ENCODE measurements around the gene DAGLA.

DAGLA gene

GRCh38 chr11:61693922-61694601, 13.9 kb downstream of the DAGLA start:
- DNase-seq = no peak

DNA sequence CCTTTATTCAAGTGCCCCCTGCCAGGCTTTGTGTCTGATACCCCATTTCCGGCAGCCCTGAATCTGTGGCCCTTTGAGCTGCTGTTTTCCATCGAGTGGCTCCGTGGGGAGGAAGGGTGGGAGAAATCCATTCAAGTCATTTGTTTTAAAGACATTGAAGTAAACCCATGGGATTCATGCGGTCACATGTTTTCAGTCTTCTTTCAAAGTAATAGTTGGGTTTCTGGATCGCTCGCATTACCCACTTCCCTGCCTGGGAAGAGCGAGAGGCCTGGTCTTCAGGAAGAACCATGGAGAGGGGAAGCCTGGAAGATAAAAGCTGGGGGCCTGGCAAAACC, 14.4 kb downstream of the DAGLA start:
- no peak for DNase-seq

- DNase-seq = no peak
Measured at GRCh38 chr11:61694946-61695706, 14.9 kb downstream of the DAGLA start.

DNA sequence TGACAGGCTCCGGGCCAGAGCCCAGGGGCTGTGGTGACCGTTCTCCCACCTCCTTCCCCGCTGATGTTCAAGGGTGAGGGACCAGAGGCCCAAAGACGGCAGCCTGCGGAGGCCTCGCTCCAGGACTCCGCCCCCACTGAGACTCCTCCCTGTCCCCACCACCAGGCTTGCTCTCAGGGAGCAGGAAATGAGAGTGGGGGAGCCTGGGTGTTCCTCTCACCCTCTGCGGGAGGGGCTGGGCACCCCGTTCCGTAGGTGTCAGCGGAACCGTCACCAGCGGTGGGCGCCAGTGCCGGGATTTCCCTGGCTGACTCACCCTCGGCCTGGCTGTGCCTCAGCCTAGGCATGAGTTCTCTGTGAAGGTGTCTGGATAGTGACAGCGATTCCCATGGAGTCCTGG, 15.7 kb downstream of the DAGLA start:
- peak; percentile 56 for DNase-seq

GRCh38 chr11:61696602-61697001, 16.4 kb downstream of the DAGLA start:
- no peak for DNase-seq

- DNase-seq = no peak
Measured at GRCh38 chr11:61697078-61697502, 16.9 kb downstream of the DAGLA start.

- no peak for DNase-seq
Measured at GRCh38 chr11:61697764-61698163, 17.6 kb downstream of the DAGLA start.

GRCh38 chr11:61698173-61698948, 18.2 kb downstream of the DAGLA start:
- peak; percentile 55 for DNase-seq

- DNase-seq = no peak
Measured at GRCh38 chr11:61699737-61700160, 19.6 kb downstream of the DAGLA start.

- DNase-seq = no peak
Measured at GRCh38 chr11:61700212-61700611, 20.0 kb downstream of the DAGLA start.

GRCh38 chr11:61700720-61701119, 20.5 kb downstream of the DAGLA start:
- no peak for DNase-seq

DNA sequence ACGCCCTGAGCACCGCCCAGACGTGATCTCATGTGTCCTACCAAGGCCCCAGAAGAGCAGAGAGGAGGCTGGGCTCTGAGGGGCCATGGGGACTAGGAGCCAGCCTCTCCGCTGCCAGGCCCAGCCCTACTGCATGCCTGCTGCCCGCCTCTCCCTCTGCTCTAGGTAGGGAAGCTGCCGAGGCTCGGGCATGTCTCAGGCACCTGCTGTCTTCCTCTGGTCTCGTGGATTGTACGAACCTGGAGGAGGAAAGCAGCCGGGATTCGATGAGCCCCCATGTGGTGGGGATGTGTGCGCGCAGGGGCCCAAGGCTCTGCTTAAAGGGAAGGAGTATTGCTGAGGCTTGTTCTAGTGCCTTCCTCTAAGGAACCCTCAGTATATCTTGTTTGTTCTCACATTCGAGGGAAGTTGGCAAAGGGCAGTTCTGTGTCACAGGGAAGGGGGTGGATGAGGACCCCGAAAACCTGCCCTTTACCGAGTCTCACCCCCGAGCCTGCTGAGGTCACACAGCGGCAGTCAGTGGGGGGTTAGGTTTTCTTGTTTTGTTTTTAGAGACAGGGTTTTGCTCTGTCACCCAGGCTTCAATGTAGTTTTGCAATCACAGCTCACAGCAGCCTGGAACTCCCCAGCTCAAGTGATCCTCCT, 21.2 kb downstream of the DAGLA start:
- DNase-seq = no peak

GRCh38 chr11:61702701-61703312, 22.6 kb downstream of the DAGLA start:
- no peak for DNase-seq

DNA sequence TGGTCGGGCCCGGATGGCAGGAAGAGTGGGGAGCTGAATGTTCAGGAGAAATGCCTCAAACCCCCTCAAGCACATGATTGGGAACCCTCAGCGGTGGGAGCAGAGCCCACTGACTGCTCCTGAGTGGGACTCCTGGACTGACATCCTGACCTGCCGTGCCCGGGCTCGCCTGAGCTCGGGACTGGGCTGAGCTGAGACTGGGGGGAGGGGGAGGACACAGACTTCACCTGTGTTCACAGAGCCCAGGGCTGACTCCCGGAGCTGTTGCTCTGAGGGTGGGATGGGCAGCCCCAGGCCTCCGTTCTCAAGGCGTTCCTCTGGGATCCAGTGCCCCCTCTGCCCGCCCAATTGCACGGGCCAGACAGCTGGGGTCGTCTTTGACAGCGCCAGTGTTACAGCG, 24.6 kb downstream of the DAGLA start:
- no peak for DNase-seq

GRCh38 chr11:61706452-61707400, 26.5 kb downstream of the DAGLA start:
- DNase-seq = no peak

DNA sequence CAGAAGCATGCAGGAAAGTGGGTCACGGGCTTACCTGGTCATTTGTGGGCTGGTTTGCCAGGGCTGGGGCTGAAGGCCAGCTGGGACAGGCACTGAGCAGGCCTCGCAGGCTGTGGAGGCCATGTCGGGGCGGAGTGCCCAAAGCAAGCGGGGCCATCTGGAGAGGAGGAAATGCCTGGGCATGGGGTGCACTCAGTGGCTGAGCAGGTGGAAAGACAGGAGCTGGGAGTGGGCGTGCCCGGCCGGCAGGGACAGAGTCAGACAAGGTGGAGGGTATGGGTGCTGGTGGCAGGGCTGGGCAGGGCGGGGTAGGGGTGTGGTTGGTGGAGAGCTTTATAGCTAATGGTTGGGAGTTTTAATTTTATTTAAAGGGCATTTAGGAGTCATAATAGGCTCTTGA, 27.4 kb downstream of the DAGLA start:
- DNase-seq = no peak

DNA sequence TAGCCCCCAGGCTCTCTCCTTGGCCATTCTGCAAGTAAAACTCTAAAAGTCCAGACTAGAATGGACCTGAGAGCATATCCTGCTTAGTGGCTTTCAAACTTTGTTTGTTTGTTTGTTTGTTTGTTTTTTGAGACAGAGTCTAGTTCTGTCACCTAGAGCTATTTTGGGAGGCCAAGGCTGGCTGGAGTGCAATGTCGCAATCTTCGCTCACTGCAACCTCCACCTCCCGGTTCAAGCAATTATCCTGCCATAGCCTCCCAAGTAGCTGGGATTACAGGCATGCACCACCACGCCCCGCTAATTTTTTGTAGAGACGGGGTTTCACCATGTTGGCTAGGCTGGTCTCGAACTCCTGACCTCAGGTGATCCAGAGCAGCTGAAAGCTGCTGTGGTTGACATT, 28.9 kb downstream of the DAGLA start:
- no peak for DNase-seq

GRCh38 chr11:61709572-61709971, 29.4 kb downstream of the DAGLA start:
- DNase-seq = no peak

DNA sequence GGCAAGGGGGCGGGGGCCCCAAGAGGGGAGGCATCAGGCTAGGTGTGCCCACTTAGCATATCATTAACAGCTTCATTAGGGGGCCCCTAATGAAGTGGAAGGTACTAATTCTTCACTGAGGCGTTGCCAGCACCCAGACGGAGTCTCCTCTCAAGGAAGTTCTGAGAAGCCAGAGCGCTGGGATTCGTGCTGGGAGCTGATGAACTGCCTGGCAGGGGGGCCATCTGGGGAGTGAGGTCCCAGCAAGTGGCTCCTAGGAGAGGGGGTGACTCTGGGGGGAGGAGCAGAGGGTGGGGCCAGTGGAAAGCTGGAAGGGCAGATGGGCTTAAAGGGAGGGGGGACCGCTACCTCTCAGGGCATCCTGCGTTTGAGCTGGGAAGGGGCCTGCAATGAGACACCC, 29.8 kb downstream of the DAGLA start:
- DNase-seq = no peak

DNA sequence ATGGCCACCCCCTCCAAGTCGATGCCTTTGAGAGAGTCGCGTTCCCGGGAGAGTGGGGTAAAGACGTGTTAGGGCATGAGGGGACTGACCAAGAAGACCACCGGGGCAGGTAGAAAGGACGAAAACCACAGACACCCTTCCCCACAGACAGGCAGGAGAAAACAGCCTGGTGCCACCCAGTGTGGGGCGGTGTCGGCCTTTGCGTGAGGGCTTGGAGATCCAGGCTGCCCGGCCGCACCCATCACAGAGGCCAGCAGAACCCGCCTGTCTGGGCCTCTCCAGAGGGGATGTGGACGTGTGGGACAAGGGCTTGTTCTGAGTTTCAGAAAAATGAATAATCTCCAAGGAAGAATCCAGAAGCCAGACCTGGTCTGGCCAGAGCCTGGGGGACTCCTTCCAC, 30.8 kb downstream of the DAGLA start:
- DNase-seq = no peak

DNA sequence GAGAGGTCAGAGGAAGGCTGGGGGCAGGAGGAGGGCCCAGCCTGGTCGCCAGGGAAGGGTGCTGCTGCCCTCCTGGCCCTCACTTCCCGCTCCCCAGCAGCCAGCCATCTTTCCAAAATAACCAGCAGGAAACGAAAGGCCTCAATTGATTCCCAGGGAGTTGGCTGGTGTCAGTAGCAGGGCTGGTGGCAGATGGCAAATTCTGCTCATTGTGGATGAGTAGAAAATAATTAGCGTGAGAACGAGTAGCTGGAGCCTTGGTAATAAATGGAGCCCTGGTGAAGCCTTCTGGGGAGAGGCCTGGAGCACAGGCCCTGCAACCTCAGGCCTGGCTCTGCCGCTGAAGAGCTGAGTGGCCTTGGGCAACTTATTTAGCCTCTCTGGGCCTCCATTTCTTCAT, 31.3 kb downstream of the DAGLA start:
- no peak for DNase-seq

GRCh38 chr11:61712314-61712713, 32.1 kb downstream of the DAGLA start:
- DNase-seq = no peak

All from right hindlimb (tissue), 1 donor.